OCI-LY1 (cell line): ENCODE measurements around the gene SPOCK1.

ENCODE experiments used
- H2AFZ ChIP-seq: fragments of 200-600 bp; sonication (generic), shearing (Covaris generic); 2 replicates; pipeline ENCODE4 v1.6.0; 2014; ENCODE audit warnings: antibody characterized with exemption, mild to moderate bottlenecking, low read length
- H3F3A ChIP-seq: fragments of 200-600 bp; sonication (generic), shearing (Covaris generic); 2 replicates; pipeline ENCODE4 v1.6.0; 2014; ENCODE audit warnings: mild to moderate bottlenecking, antibody characterized with exemption, low read length, moderate library complexity; ENCODE audit not compliant: insufficient read depth
- H3K27ac ChIP-seq: fragments of 200-600 bp; sonication (generic); 2 replicates; pipeline ENCODE4 v1.5.1; 2014; ENCODE audit warnings: low read length, mixed run types, mild to moderate bottlenecking, low read depth; ENCODE audit not compliant: poor library complexity, severe bottlenecking
- H3K27me3 ChIP-seq: fragments of 200-600 bp; sonication (generic); 2 replicates; pipeline ENCODE4 v1.6.0; 2014; ENCODE audit warnings: antibody characterized with exemption, mild to moderate bottlenecking, low read length, moderate library complexity; ENCODE audit not compliant: insufficient read depth
- H3K36me3 ChIP-seq: fragments of 200-600 bp; sonication (generic); 2 replicates; pipeline ENCODE4 v1.6.1; 2014; ENCODE audit warnings: mild to moderate bottlenecking, antibody characterized with exemption, low read length, moderate library complexity, mixed read lengths; ENCODE audit not compliant: insufficient read depth
- H3K4me1 ChIP-seq: fragments of 200-600 bp; sonication (generic); 2 replicates; pipeline ENCODE4 v1.5.1; 2014; ENCODE audit warnings: mild to moderate bottlenecking, low read length, moderate library complexity; ENCODE audit not compliant: insufficient read depth, severe bottlenecking
- H3K4me2 ChIP-seq: fragments of 200-600 bp; sonication (generic), shearing (Covaris generic); 2 replicates; pipeline ENCODE4 v1.6.1; 2014; ENCODE audit warnings: low read length
- H3K4me3 ChIP-seq: fragments of 200-600 bp; sonication (generic); 2 replicates; pipeline ENCODE4 v1.5.1; 2014; ENCODE audit warnings: low read length, low read depth, mild to moderate bottlenecking, mixed read lengths; ENCODE audit not compliant: poor library complexity, severe bottlenecking
- H3K79me2 ChIP-seq: fragments of 200-600 bp; shearing (Covaris generic); 2 replicates; pipeline ENCODE4 v1.6.1; 2016; ENCODE audit warnings: mixed run types, low read length, mixed read lengths; ENCODE audit not compliant: insufficient read depth
- H3K9ac ChIP-seq: fragments of 200-600 bp; sonication (generic), shearing (Covaris generic); 2 replicates; pipeline ENCODE4 v1.6.1; 2014; ENCODE audit warnings: mild to moderate bottlenecking, low read length, mixed read lengths
- H3K9me2 ChIP-seq: fragments of 200-600 bp; sonication (generic), shearing (Covaris generic); 2 replicates; pipeline ENCODE4 v1.6.1; 2014; ENCODE audit warnings: low read depth, mild to moderate bottlenecking, low read length, mixed read lengths
- H3K9me3 ChIP-seq: fragments of 200-600 bp; shearing (Covaris generic); 2 replicates; pipeline ENCODE4 v1.6.1; 2014; ENCODE audit warnings: low read length, mixed read lengths
- H4K20me1 ChIP-seq: fragments of 200-600 bp; sonication (generic), shearing (Covaris generic); 2 replicates; pipeline ENCODE4 v1.6.0; 2016; ENCODE audit warnings: mild to moderate bottlenecking, low read length; ENCODE audit not compliant: insufficient read depth
- EZH2 ChIP-seq: fragments of 200-600 bp; sonication (generic), shearing (Covaris generic); IDR thresholded peaks from 2 replicates; pipeline ENCODE4 v1.8.0; 2017; ENCODE audit warnings: borderline replicate concordance, mixed run types, mild to moderate bottlenecking, antibody characterized with exemption, low read length, moderate library complexity, mixed read lengths
- TF ChIP-seq, protein P1 (sequence below): fragments of 200-600 bp; sonication (generic), shearing (Covaris generic); IDR thresholded peaks from 2 replicates; pipeline ENCODE4 v1.5.1; 2017; ENCODE audit warnings: mild to moderate bottlenecking, antibody characterized with exemption, low read length, moderate library complexity, mixed read lengths

Gene SPOCK1

GRCh38 chr5:137134920-137135532 lies 364.1 kb downstream of the SPOCK1 start:
- Histone ChIP-seq H3K9me2 (no peaks in the 10 kb centered on the region), H3K9me3 (no peaks in the 10 kb centered on the region), H3K9ac (no peak overlapping the region), H3K27me3 (0 out of 2 replicates have a peak, but pooled peaks cover 1% of the 10 kb centered on the region), H3K4me3 (no peak overlapping the region), H3K36me3 (no peaks in the 10 kb centered on the region), H4K20me1 (no peaks in the 10 kb centered on the region), H3K4me1 (peaks cover 7% of the 10 kb centered on the region), H3K4me2 (no peak overlapping the region), H3K79me2 (no peaks in the 10 kb centered on the region), H2AFZ (no peak overlapping the region), H3F3A (no peaks in the 10 kb centered on the region), H3K27ac (no peak overlapping the region)
- TF ChIP-seq EZH2, result no peak
- TF ChIP-seq, protein P1, sequence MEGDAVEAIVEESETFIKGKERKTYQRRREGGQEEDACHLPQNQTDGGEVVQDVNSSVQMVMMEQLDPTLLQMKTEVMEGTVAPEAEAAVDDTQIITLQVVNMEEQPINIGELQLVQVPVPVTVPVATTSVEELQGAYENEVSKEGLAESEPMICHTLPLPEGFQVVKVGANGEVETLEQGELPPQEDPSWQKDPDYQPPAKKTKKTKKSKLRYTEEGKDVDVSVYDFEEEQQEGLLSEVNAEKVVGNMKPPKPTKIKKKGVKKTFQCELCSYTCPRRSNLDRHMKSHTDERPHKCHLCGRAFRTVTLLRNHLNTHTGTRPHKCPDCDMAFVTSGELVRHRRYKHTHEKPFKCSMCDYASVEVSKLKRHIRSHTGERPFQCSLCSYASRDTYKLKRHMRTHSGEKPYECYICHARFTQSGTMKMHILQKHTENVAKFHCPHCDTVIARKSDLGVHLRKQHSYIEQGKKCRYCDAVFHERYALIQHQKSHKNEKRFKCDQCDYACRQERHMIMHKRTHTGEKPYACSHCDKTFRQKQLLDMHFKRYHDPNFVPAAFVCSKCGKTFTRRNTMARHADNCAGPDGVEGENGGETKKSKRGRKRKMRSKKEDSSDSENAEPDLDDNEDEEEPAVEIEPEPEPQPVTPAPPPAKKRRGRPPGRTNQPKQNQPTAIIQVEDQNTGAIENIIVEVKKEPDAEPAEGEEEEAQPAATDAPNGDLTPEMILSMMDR, result no peak

- Histone ChIP-seq H4K20me1 (no peaks in the 10 kb centered on the region), H3K9ac (no peak overlapping the region), H3K27me3 (no peaks in the 10 kb centered on the region; the same call in 1 of the 2 replicates), H2AFZ (no peak overlapping the region), H3K9me2 (no peaks in the 10 kb centered on the region), H3K4me1 (peaks cover 4% of the 10 kb centered on the region), H3F3A (no peaks in the 10 kb centered on the region), H3K9me3 (no peaks in the 10 kb centered on the region), H3K4me2 (no peak overlapping the region), H3K36me3 (no peaks in the 10 kb centered on the region; the same call in 1 of the 2 replicates), H3K79me2 (no peaks in the 10 kb centered on the region), H3K27ac (no peak overlapping the region), H3K4me3 (no peak overlapping the region)
- TF ChIP-seq, protein P1, result no peak
- no peak for TF ChIP-seq EZH2
These were observed 369.0 kb downstream of the SPOCK1 start for GRCh38 chr5:137129886-137130680.

DNA sequence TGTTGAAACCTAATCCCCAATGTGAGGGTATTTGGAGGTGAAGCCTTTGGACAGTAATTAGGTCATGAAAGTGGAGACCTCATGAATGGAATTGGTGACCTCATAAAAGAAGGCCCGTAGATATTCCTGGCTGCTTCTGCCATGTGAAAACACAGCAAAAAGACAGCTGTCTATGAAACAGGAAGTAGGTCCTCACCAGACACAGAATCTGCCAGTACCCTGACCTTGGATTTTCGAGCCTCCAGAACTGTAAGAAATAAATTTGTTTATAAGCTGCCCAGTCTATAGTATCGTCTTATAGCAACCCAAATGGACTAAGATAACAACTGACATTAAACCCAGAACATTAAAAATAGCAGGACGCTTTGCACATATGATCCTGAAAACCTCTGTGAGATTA lies 371.1 kb downstream of the SPOCK1 start:
- Histone ChIP-seq H3K36me3 (no peaks in the 10 kb centered on the region; the same call in 1 of the 2 replicates), H3K4me2 (no peak overlapping the region), H3K9ac (no peak overlapping the region), H3K79me2 (no peaks in the 10 kb centered on the region), H3K4me1 (peaks cover 4% of the 10 kb centered on the region), H2AFZ (no peak overlapping the region), H3K9me2 (no peaks in the 10 kb centered on the region), H3K4me3 (no peak overlapping the region), H3K27me3 (no peaks in the 10 kb centered on the region; the same call in 1 of the 2 replicates), H3K27ac (no peak overlapping the region), H3F3A (no peaks in the 10 kb centered on the region), H3K9me3 (no peaks in the 10 kb centered on the region), H4K20me1 (no peaks in the 10 kb centered on the region)
- TF ChIP-seq, protein P1, result no peak
- TF ChIP-seq EZH2, result no peak
